Measurements from ENCODE around the gene PTER. TPM values are rescaled to one million over a fixed set of nuclear protein-coding genes. Genes with fewer than 3 reads are reported as not detected.

Gene PTER
- polyA plus RNA-seq, 2 of the 4 experiments (the other 2 are of a cell fraction) = 13.2 to 34.5 TPM

DNA sequence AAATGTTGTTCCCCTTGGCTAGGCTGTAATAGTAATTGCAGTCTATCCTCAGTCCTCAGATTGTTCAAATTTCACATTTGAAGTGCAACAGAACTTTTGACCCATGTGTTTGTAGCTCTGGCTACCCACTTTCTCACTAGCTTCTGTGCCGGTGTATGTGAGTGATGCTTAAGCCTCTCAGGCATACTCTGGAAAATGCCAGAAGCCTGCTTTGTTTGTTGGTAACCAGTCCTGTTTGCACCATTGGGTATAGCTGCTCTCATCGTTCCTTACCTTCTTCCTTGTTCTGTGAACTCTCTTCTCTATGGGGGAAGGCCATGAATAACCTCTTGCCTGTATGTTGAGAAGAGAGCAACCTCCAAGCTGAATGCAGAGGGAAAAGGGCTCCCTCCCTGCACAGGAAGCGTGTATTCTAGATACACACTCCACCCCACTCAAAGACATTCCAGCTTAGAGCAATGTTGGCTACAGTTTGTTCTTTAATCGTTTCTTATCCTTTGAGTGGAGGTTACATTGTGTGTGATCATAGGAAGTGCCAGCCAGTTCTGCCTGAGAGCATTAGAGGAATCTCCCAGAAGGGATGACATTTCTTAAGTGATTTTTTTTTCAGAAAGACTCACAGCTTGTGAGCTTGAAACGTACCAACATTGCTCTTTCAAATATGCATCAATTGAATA, 44.4 kb downstream of the PTER start:
- TF ChIP-seq ELK1 (IDR thresholded peaks at IDR 0.05; ENCODE audit: low read depth, low read length) = no peak
- CTCF ChIA-PET = no interaction called here
- Histone ChIP-seq H3K4me3 (no peak overlapping the region), H3K4me2 (no peak overlapping the region), H3K4me1 (no peaks in the 10 kb centered on the region), H3K9me3 (no peaks in the 10 kb centered on the region), H3K27ac (no peak overlapping the region)
- FAIRE-seq (no peak), ATAC-seq (no peak), DNase-seq (ENCODE audit: low read depth in 1 of 2, low spot score in 1 of 2) (no peak)
- POLR2A ChIA-PET = no interaction called here
- 64% methylated on average over 5 of the region's 5 CpGs for WGBS (ENCODE audit: missing lambda C conversion rate)

GRCh38 chr10:16483241-16483917, 46.6 kb downstream of the PTER start:
- FAIRE-seq = no peak

GRCh38 chr10:16490511-16490910, 53.7 kb downstream of the PTER start:
- H3K4me1 ChIP-seq = no peaks in the 10 kb centered on the region
- H3K4me2 ChIP-seq = no peak overlapping the region
- ATAC-seq = no peak
- POLR2A ChIA-PET = no interaction called here
- CTCF ChIA-PET = interaction anchor here (0.5 kb wide), 1 partner anchor 12 kb away, joined by 3 read pairs; no protein-coding TSS in a partner anchor
- TF ChIP-seq PHF8 (IDR thresholded peaks at IDR 0.05; ENCODE audit: borderline replicate concordance, low read depth) (no peak), KDM5A (IDR thresholded peaks at IDR 0.05) (no peak), MAZ (IDR thresholded peaks at IDR 0.05; ENCODE audit: borderline replicate concordance, low read depth, low read length) (no peak), MYC (IDR thresholded peaks at IDR 0.05; ENCODE audit: borderline replicate concordance, low read length) (no peak), EP300 (IDR thresholded peaks at IDR 0.05) (no peak), ZSCAN20 (CRISPR knock-in tag; IDR thresholded peaks at IDR 0.05) (no peak), NR3C1 (IDR thresholded peaks at IDR 0.05) (no peak), HDAC2 (IDR thresholded peaks at IDR 0.05) (no peak), POLR2AphosphoS2 (conservative IDR thresholded peaks at IDR 0.05; ENCODE audit: low read length) (no peak)
- TF ChIP-seq, protein P1, sequence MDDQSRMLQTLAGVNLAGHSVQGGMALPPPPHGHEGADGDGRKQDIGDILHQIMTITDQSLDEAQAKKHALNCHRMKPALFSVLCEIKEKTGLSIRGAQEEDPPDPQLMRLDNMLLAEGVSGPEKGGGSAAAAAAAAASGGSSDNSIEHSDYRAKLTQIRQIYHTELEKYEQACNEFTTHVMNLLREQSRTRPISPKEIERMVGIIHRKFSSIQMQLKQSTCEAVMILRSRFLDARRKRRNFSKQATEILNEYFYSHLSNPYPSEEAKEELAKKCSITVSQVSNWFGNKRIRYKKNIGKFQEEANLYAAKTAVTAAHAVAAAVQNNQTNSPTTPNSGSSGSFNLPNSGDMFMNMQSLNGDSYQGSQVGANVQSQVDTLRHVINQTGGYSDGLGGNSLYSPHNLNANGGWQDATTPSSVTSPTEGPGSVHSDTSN (IDR thresholded peaks at IDR 0.05) = no peak
- H3K4me3 ChIP-seq = no peak overlapping the region
- FAIRE-seq = no peak
- 98% methylated on average over 3 of the region's 3 CpGs for WGBS (ENCODE audit: missing lambda C conversion rate)
- H3K9me3 ChIP-seq = no peaks in the 10 kb centered on the region
- DNase-seq (ENCODE audit: low read depth in 1 of 2, low spot score in 1 of 2) = no peak
- no peak overlapping the region for H3K27ac ChIP-seq

More at GRCh38 chr10:16483241-16483917, 46.6 kb downstream of the PTER start:
- Histone ChIP-seq H3K4me3 (no peak overlapping the region), H3K9me3 (no peaks in the 10 kb centered on the region), H3K4me2 (no peak overlapping the region), H3K27ac (no peak overlapping the region), H3K4me1 (no peaks in the 10 kb centered on the region)
- WGBS (ENCODE audit: missing lambda C conversion rate) = 91% methylated on average over 11 of the region's 11 CpGs
- ATAC-seq = no peak
- POLR2A ChIA-PET = no interaction called here
- DNase-seq (ENCODE audit: low read depth in 1 of 2, low spot score in 1 of 2) = no peak
- CTCF ChIA-PET = no interaction called here
- TF ChIP-seq RNF2 (IDR thresholded peaks at IDR 0.05; ENCODE audit: borderline replicate concordance, low read depth) (no peak), NFE2L2 (conservative IDR thresholded peaks at IDR 0.05; ENCODE audit: low read length) (no peak), TP53 (CRISPR knock-in tag; IDR thresholded peaks at IDR 0.05) (no peak), RFX5 (IDR thresholded peaks at IDR 0.05) (no peak), TFCP2L1 (CRISPR knock-in tag; IDR thresholded peaks at IDR 0.05) (no peak), HOXA7 (CRISPR knock-in tag; IDR thresholded peaks at IDR 0.05) (no peak), CEBPB (IDR thresholded peaks at IDR 0.05) (no peak), CHD4 (IDR thresholded peaks at IDR 0.05; ENCODE audit: borderline replicate concordance) (no peak), RARB (CRISPR knock-in tag; IDR thresholded peaks at IDR 0.05) (no peak), RAD21 (conservative IDR thresholded peaks at IDR 0.05 in 1 of 2, IDR thresholded peaks at IDR 0.05 in 1 of 2) (no peak), KDM5A (IDR thresholded peaks at IDR 0.05) (no peak), EHMT2 (IDR thresholded peaks at IDR 0.05; ENCODE audit: low read depth) (no peak), HDAC2 (IDR thresholded peaks at IDR 0.05) (no peak)
- TF ChIP-seq, protein P2, sequence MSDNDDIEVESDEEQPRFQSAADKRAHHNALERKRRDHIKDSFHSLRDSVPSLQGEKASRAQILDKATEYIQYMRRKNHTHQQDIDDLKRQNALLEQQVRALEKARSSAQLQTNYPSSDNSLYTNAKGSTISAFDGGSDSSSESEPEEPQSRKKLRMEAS (IDR thresholded peaks at IDR 0.05) = no peak
- TF ChIP-seq, protein P3, sequence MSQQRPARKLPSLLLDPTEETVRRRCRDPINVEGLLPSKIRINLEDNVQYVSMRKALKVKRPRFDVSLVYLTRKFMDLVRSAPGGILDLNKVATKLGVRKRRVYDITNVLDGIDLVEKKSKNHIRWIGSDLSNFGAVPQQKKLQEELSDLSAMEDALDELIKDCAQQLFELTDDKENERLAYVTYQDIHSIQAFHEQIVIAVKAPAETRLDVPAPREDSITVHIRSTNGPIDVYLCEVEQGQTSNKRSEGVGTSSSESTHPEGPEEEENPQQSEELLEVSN (IDR thresholded peaks at IDR 0.05; ENCODE audit: borderline replicate concordance, low read depth) = no peak

Data from A549 (cell line).